ENCODE data around the gene ZSWIM1. TPM values are rescaled to one million over a fixed set of nuclear protein-coding genes. Genes with fewer than 3 reads are reported as not detected.

Gene ZSWIM1
- total and polyA plus RNA-seq, 2 of the 13 experiments (the other 11 are each of a cell fraction or from before 2014, with no cell fraction given), result 9.5 to 11.7 TPM

GRCh38 chr20:45833030-45833882 lies 47.8 kb upstream of the ZSWIM1 start, which contains the start of gene SNX21 (continued):
- TF ChIP-seq GLMP (CRISPR knock-in tag; IDR thresholded peaks at IDR 0.05; ENCODE audit: borderline replicate concordance), result no peak
- TF ChIP-seq ZNF547 (CRISPR knock-in tag; IDR thresholded peaks at IDR 0.05), result peak; percentile 13
- TF ChIP-seq AGO2 (optimal IDR thresholded peaks at IDR 0.05; ENCODE audit: low read depth, low read length), result no peak
- TF ChIP-seq NR2F1 (CRISPR knock-in tag; IDR thresholded peaks at IDR 0.05), result peak in 1 of 2 experiments; percentile 40; a peak in 2 of 4 replicates
- no peak for TF ChIP-seq ZNF644 (CRISPR knock-in tag; IDR thresholded peaks at IDR 0.05; ENCODE audit: low read depth)
- peak; percentile 70; the same call in 1 of the 2 replicates for TF ChIP-seq ZNF558 (CRISPR knock-in tag; IDR thresholded peaks at IDR 0.05; ENCODE audit: borderline replicate concordance)
- no peak for TF ChIP-seq AHR (CRISPR knock-in tag; IDR thresholded peaks at IDR 0.05)
- TF ChIP-seq ZNF512B (CRISPR knock-in tag; IDR thresholded peaks at IDR 0.05; ENCODE audit: borderline replicate concordance), result 0 out of 2 replicates have a peak, but pooled peaks have one; percentile 60
- no peak for TF ChIP-seq ZNF598 (CRISPR knock-in tag; IDR thresholded peaks at IDR 0.05; ENCODE audit: borderline replicate concordance)
- TF ChIP-seq MXD3 (CRISPR knock-in tag; IDR thresholded peaks at IDR 0.05), result no peak; the same call in none of the 2 replicates
- peak; percentile 75 for TF ChIP-seq ZBTB25 (CRISPR knock-in tag; IDR thresholded peaks at IDR 0.05)
- peak; percentile 32 for TF ChIP-seq RBM22 (optimal IDR thresholded peaks at IDR 0.05; ENCODE audit: low read length)
- TF ChIP-seq CREM (IDR thresholded peaks at IDR 0.05), result peak; percentile 59
- no peak for TF ChIP-seq CREM (CRISPR knock-in tag; IDR thresholded peaks at IDR 0.05)
- TF ChIP-seq TOE1 (CRISPR knock-in tag; IDR thresholded peaks at IDR 0.05), result peak; percentile 66; the same call in 1 of the 2 replicates
- 0 out of 2 replicates have a peak, but pooled peaks have one; percentile 46 for TF ChIP-seq ZNF138 (CRISPR knock-in tag; IDR thresholded peaks at IDR 0.05; ENCODE audit: low read depth)
- TF ChIP-seq ZNF580 (CRISPR knock-in tag; IDR thresholded peaks at IDR 0.05; ENCODE audit: borderline replicate concordance, low read depth), result 0 out of 2 replicates have a peak, but pooled peaks have one; percentile 3
- no peak for TF ChIP-seq ZNF7 (CRISPR knock-in tag; IDR thresholded peaks at IDR 0.05)
- TF ChIP-seq ZNF432 (CRISPR knock-in tag; IDR thresholded peaks at IDR 0.05; ENCODE audit: borderline replicate concordance), result no peak
- TF ChIP-seq SAP130 (CRISPR knock-in tag; IDR thresholded peaks at IDR 0.05; ENCODE audit: low read depth), result peak; percentile 82
- peak; percentile 68 for TF ChIP-seq ASH2L (IDR thresholded peaks at IDR 0.05; ENCODE audit: insufficient read length, low read depth, low read length)
- TF ChIP-seq SOX5 (CRISPR knock-in tag; IDR thresholded peaks at IDR 0.05; ENCODE audit: borderline replicate concordance), result peak; percentile 49; the same call in 1 of the 2 replicates
